GM20431 (cell line): ENCODE results near the gene SMARCA2.

ENCODE experiments used
- in situ Hi-C: fragments of 300-500 bp; cut with MseI, MboI; formaldehyde crosslinking; loops from one replicate; pipeline ENCODE4 v1.15.0; 2020; ENCODE audit warnings: low sequenced_read_pairs; ENCODE audit not compliant: unreplicated experiment

SMARCA2 gene

DNA sequence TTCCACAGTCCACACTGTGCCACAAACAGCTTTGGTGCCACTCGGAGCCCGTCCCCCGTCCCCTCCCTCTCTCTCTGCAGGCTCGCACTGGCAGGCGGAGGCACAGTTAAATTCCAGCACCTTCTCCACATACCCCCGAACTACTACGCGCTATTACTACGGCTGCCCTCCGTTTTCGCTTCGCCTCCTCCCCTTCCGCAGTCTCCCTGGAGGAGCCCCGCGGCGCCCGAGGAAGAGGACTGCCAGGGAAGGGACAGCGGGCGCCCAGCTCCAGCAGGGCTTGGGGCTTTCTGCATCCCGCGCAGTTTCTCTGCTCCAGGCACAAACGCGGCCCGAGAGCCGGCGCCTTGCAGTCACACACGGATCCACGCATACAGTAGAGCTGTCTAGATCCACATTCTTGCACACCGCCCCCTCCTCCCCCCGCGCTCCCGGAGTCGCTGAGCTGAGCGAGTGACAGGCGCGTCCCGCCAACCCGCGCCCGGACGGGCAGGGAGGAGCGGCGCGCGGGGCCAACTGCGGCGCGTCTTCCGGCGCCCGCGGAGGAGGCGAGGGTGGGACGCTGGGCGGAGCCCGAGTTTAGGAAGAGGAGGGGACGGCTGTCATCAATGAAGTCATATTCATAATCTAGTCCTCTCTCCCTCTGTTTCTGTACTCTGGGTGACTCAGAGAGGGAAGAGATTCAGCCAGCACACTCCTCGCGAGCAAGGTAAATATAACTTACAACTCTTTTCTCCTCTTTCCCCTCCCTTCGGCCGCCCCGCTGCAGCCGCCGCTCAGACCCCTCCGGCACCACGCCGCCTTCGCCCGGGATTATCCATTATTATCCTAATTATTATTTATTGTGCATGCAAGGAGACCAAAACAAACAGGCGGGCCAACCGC lies at the start of gene SMARCA2:
SMARCA2 (plus strand) TSS at position 652 of the 885 bp plus-strand sequence. CDS start 13,676 bp downstream, outside the sequence.
- in situ Hi-C loops = no loop called here

DNA sequence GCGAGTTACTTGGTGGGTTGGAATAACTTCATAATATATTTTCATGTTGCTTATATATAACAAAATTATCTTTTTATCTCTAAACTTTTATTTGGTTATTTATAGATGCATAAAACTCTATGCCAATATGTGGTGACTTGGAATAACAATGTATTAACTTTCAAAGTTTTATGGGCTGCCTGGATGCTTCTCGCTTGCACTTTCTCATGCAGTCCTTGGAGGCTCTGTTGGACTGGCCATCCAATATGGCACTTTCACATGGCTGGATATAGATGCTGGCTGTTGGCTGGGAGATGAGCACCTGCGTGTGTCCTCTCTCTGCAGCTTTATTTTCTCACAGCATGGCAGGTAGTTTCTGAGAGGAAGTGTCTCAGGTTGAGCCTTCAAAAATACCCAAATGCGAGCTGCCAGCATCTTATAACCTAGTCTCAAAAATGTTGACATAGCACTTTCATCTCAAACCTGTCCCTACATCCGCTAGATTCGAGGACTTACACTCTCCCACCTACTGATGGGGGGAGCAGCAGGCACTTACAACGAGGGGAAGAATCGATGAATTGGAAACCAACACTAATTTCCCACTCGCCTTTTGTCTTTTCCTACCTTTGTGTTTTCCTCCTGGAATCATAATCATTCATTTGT lies 48.3 kb upstream of the SMARCA2 start:
- in situ Hi-C loops = no loop called here

DNA sequence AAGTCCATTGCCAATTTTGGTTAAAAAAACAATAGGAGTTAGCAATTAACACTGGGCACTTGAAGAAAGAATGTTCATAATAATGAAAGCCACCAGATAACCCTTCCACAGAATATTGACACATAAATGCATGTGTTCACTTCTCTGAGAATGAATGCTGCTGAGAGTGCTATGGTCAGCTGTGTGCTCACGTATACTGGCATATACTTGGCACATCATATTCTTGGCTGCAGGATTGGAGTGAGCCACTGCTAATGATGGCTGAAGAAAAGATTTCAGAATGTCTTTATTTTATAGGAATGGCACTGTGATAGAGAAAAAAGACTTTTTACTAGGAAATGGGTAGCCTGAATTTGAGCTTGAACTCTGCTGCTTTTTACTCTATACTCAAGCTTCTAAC lies 46.0 kb upstream of the SMARCA2 start:
- in situ Hi-C loops = no loop called here

DNA sequence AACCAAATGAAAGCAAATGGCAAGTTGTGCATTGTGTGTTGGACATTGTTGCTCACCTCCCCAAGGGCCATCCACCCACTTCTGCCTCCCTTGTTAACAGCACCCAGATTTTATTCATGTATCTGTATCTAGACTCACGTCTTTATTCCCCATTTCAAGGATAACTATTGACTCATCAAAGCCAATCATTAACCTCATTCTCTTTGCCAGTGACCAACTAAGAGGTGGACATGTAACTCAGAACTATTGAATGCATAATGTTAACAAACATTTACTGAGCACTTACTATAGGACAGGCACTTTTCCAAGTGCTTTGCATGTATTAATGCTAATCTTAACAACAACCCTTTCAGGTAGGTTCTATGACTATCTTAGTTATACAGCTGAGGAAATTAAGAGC lies 45.2 kb upstream of the SMARCA2 start:
- in situ Hi-C loops = no loop called here

DNA sequence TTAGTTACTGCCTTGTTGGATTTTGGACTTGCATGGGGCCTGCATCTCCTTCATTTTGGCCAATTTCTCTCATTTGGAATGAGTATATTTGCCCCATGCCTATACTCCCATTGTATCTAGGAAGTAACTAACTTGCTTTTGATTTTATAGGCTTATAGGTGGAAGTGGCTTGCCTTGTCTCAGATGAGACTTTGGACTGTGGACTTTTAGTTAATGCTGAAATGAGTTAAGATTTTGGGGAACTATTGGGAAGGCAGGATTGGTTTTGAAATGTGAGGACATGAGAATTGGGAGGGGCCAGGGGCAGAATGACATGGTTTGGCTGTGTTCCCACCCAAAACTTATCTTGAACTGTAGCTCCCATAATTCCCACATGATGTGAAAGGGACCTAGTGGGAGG lies 42.5 kb upstream of the SMARCA2 start:
- in situ Hi-C loops = no loop called here

DNA sequence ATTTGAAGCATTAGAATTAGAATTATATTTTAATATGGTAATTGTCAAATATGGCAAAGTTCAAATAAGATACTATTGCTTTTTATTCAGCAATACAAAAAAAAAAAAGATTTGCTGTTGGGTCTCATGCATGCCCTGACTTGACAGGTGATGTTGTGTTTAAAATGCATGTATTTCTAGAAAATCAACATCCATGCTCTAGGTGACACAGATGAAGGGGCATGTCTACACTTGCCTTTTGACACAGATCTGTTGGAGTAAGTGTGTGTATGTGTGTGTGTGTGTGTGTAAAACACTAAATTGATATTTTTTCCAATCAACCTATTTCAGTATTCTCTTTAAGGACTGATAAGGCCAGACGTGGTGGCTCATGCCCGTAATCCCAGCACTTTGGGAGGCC lies 38.1 kb upstream of the SMARCA2 start:
- in situ Hi-C loops = no loop called here

DNA sequence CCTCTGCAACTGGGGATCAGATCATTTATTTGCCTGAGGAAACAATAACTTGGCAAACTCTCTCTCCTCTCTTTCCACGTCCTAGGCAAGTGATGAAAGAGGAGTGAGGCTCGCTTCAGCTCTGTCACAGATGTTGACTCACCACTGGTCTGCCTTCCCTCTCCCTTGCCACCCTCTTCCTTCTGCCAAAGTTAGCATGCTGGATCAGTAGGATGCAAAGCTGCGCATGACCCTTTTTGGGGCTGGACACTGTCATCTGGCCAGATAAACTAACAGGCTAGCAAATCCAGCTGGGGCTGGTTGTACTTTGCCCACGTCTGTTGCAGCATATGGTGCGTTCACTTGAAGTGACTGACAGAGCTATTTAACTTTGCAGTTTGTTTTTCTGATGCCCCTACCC lies 36.2 kb upstream of the SMARCA2 start:
- in situ Hi-C loops = no loop called here

DNA sequence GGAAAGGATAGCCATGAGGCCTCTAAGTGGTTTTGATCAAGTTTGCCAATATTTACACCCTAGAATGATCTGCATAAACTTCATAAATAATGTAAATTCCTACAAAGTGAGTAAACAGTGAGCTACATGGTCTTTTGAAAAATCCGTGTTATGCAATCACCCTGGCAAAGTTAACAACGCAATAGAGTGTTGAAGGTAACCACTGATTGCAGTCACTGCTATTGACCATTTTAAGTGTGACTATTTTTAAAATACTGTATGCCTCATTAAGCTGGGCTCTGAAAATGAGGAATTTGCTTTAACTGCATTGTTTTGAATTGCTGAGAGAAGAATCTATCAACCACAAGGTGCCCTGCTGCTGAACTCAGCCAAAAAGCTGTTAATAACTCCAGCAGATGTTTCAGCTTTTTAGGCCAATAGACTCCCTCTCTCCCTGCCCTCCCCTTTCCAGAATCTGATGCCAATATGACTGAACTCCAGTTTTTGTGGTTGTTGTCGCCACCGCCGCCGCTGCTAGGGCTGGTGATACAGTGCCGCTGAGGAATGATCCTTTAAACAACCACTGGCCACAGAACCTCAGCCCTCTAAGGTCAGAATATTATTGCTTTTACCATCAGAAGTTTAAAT lies 35.3 kb upstream of the SMARCA2 start:
- in situ Hi-C loops = no loop called here

DNA sequence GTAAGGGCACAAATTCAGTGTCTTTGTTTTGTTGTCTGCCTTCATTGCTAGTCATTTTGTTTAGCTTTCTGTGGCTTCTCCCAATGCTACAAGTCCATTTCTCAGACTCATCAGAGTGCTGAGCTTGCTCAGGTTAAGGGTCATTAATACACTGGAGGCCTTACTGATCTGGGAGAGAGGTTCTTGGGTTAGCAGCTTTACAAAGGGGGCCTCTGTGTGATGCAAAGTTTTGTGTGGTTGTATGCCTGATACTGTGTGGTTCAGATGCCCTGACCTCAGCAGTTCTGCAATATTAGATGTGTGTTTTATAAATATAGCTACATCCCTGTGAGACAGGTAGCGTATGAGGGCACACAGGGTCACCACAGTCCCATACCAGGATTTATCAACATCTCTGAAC lies 34.8 kb upstream of the SMARCA2 start:
- in situ Hi-C loops = no loop called here

DNA sequence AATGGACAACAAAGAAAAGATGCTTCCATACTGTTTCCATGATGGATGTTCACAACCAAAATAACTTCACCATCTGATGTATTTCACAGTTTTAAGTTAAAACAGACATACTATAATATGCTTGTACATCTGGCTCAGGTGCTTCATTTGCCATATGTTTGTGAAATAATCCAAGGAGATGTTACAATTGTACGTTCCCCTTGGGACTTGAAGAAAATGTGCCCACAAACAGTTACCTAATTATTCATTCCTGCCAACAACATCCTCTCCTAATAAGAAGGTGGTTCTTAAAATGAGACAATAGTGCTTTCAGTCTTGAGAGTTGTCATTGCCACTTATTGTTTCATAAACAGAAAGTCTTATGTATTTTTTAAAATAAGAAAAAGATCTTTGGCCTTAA lies 33.1 kb upstream of the SMARCA2 start:
- in situ Hi-C loops = no loop called here

DNA sequence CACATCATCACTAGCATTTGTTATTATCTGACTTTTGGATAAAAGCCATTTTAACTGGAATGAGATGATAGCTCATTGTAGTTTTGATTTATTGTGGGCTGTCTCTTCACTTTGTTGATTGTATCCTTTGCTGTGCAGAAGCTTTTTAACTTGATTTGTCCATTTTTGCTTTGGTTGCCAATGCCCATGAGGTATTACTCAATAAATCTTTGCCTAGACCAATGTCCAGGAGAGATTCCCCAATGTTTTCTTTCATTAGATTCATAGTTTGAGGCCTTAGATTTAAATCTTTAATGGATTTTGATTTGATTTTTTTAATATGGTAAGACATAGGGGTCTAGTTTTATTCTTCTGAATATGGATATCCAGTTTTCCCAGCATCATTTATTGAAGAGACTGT lies 28.8 kb upstream of the SMARCA2 start:
- in situ Hi-C loops = no loop called here

DNA sequence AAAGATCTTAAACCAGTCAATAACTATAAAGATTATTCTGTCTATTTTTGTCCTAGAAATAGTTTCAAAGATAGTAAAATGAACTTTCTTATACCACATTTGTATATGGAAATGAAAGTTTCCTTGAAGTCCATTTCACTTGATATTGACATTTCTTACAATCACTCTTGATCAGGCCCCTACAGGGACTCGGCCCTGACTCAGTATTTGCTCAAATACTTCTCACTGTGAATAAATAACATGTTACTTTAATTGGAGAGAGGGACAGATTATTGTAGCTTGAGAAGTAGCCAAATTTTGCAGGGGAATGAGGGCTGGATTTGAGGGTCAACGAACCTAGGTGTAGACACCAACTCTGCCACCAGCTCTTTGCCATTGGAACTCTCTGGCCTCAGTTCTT lies 25.6 kb upstream of the SMARCA2 start:
- in situ Hi-C loops = no loop called here

DNA sequence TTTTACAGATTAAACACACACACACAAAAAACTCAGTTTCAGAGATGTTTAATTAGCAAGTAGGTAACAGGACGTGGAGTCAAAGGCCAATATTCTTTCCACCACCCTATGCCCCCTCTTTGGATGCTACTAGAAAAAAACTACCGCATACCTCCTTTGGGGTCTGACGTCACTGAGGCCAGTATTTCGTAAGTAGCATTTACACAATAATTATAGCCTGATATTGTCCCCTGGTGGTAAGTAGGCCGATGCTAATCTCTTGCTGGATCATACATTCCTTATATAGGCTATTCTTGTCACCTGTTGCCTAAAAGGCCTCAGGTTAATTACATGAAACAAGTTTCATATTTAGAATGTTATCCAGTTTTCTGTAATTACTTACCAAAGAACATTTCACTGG lies 21.0 kb upstream of the SMARCA2 start:
- in situ Hi-C loops = no loop called here

DNA sequence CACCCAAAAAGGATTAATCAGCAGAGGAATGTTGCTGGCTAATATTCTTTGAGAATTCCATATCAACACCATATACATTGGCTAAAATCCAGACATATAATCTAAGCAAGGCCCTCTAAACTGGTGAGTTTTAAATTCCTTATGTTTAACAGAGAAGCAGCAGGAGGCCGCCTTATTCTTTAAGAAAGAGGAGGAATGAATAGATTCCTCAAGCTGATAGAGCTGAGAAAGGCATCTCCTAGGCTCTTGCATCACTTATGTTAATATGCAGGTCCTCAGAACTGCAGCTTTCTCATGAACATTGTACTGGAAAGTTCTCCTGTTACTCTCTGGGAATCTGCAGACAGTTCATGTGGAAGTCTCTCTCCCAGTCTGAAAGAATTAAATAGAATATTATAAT lies 20.1 kb upstream of the SMARCA2 start:
- in situ Hi-C loops = no loop called here

DNA sequence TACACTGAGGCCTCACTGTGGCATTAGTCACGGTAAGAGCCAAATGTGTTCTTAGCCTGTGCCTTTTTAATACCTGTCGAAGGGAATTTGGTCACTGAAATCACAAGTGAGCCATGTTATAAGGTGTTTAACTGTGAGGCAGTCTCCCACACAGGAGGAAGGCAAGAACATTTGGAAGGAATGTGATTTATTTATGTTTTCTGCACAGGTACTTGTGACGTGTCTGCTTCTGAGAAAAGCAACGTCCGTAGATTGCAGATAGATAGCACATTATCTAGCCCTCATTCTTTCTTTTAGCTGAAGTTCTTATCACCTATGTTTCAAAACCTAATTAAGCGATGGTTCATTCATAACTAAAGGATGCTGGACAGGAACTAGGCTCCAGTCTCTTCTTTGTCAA lies 19.0 kb upstream of the SMARCA2 start:
- in situ Hi-C loops = no loop called here

DNA sequence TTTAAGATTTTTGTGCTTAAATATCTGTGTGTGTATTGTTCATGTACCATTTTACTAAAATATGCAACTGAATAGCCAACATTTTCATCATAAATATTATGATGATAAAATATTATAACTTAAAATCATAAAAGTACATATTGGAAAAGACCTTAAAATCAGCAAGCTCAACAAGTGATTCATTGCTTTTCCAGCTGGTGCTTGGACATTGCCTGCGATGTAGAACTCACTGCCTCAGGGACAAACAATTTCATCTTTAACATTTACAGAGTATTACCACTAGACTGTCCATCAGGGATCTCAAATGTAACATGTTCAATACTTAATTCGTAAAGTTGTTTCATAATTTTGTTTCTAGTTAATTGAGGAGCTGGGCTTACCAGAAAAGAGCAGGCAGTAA lies 17.5 kb upstream of the SMARCA2 start:
- in situ Hi-C loops = no loop called here

DNA sequence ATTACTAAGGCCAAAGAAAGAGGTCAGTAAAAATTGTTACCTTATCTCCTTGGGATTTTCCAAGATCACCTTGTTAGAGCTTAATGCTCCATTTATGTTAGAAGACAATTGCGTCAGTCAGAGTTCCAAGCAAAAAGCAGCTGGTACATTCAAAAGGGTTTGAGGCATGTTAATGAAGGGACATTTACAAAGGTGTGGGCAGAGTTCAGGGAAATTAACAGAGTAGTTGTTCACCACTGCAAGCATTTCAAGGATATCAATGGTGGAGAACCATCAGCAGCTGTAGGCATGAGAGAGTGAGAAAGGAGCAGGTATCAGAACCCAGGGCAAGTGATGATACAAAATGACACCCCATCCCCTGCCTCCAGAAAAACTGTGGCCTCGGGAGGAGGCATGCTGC lies 17.0 kb upstream of the SMARCA2 start:
- in situ Hi-C loops = no loop called here

DNA sequence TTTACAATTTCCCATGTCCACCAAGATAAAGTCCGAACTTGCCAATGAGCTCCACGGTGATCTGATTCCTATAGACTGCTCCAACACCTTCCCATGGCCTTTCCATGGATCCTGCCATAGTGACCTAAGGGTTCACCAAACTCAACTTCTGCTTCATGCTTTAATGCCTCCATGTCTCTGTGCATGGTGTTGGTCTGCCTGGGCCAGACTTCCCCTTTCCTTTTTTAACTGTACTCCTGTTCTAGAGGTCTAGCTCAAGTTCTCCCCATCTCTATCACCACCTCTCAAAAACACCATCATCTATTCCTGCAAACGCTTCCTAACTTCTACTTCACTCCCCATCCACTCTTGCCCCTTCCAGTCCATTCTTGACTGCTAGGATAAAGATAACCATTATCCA lies 14.8 kb upstream of the SMARCA2 start:
- in situ Hi-C loops = no loop called here

DNA sequence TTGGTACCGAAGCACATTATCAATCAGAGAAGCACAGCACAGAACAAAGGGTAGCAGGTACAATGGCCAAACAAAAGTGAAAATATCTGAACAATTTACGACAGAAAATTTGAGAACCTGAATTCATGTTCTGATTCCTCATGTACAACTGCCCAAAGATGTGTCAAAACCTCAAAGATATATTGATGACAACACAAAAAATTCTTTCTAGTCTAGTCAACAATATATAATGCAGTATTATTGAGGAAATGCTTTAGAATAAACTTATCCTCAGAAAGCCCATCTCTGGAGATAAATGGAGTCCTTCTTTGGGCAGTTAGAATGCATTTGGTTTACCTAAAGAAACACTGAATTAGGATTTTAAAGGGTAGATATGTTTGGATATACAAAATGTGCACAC lies 6.8 kb upstream of the SMARCA2 start:
- in situ Hi-C loops = no loop called here

DNA sequence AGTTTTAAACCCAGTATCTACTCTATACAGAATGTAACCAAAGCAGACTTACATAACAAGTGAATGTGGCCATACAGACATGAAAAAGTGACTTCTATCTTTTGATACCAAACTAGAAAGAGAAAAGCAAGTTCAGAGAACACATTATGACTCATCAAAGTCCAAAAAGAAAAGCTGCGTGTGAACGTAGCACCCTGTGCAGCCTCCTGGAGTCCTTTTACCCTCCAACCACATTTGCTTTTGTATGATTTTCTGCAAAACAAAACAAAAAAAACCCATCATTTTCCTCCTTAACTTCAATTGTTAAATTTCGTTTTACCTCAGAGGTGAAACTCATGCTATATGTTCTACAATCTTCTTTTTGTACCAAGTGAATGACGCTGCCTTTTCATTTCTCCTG lies 2.8 kb upstream of the SMARCA2 start:
- in situ Hi-C loops = no loop called here

DNA sequence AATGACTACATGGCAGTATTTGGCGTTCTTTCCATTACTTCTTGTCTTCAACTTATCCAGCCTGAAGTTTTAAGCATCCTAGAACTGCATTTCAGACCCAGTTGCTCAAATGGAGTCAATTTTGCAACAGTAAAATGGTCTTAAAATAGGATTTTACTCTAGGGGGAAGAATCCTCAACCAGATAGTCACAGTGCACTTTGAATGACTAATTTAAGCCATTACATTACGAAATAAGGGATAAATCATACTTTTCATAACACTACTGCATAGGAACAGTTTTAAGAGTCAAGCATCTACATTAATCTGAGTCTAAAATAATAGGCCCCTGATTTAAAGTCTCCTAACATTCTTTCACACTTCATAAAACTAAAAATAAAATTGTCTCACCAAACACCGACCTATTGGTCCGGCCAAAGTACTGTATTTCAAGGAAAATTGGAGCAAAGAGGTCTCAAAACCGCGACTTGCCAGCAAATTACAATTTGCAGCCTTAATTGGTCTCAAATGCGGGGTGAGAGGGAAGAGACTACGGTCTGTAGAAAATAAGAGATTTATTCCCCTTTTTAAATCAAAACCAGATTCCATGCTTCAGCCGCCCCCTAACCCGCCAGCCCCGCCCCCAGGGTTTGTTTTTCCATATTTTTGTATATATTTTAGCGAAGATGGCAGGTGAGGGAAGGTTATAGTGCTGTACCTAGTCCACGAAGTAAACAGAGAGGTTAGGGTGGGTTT lies 1.2 kb upstream of the SMARCA2 start:
- in situ Hi-C loops = no loop called here
